GM21367 (cell line): ENCODE measurements around the gene RSPH3.
"Not testable (repeated sequence)": the region's sequence is repeated elsewhere in the genome, so short reads cannot be mapped to it uniquely, and the experiment has no call there.

Experiments used
- ATAC-seq: cut with Tn5 transposase; IDR thresholded peaks from one replicate; pipeline ENCODE4 v1.9.1; 2021; ENCODE audit not compliant: unreplicated experiment

Gene RSPH3

GRCh38 chr6:158999666-159000403, at the start of gene RSPH3:
Gene RSPH3, minus strand, starts transcription at chr6:159000202. Its CDS starts 652 bp downstream, at chr6:158999550.
- ATAC-seq = peak; percentile 90

- ATAC-seq = no peak
Observed at GRCh38 chr6:159047891-159048685, 48.1 kb upstream of the RSPH3 start.

GRCh38 chr6:159045801-159046200, 45.8 kb upstream of the RSPH3 start:
- no peak for ATAC-seq

GRCh38 chr6:159044899-159045727, 45.1 kb upstream of the RSPH3 start, which contains the start of gene TAGAP:
Gene TAGAP, minus strand, starts transcription at chr6:159044991. Its CDS starts 845 bp downstream, at chr6:159044146.
- peak; percentile 73 for ATAC-seq

GRCh38 chr6:159043947-159044346, 43.9 kb upstream of the RSPH3 start:
- ATAC-seq = no peak

GRCh38 chr6:159043251-159043650, 43.2 kb upstream of the RSPH3 start:
- ATAC-seq = no peak

GRCh38 chr6:159042826-159043181, 42.8 kb upstream of the RSPH3 start:
- no peak for ATAC-seq

- peak; percentile 33 for ATAC-seq
Observed at GRCh38 chr6:159042003-159042825, 42.2 kb upstream of the RSPH3 start.

- ATAC-seq = no peak
Observed at GRCh38 chr6:159041181-159041580, 41.2 kb upstream of the RSPH3 start.

- no peak for ATAC-seq
Observed at GRCh38 chr6:159039885-159040258, 39.9 kb upstream of the RSPH3 start.

GRCh38 chr6:159038914-159039884, 39.2 kb upstream of the RSPH3 start:
- peak; percentile 78 for ATAC-seq

GRCh38 chr6:159038318-159038717, 38.3 kb upstream of the RSPH3 start:
- not testable (repeated sequence) for ATAC-seq

GRCh38 chr6:159037756-159038290, 37.8 kb upstream of the RSPH3 start:
- no peak for ATAC-seq

- no peak for ATAC-seq
Observed at GRCh38 chr6:159036673-159037072, 36.7 kb upstream of the RSPH3 start.

- ATAC-seq = no peak
Observed at GRCh38 chr6:159035891-159036290, 35.9 kb upstream of the RSPH3 start.

- ATAC-seq = no peak
Observed at GRCh38 chr6:159033160-159034049, 33.4 kb upstream of the RSPH3 start.

- ATAC-seq = no peak
Observed at GRCh38 chr6:159031846-159032245, 31.8 kb upstream of the RSPH3 start.

- ATAC-seq = no peak
Observed at GRCh38 chr6:159030168-159030567, 30.2 kb upstream of the RSPH3 start.
